Keratinocyte (primary cell): ENCODE data around the gene B3GLCT. TPM values are rescaled to one million over a fixed set of nuclear protein-coding genes. Genes with fewer than 3 reads are reported as not detected.

Source experiments
- DNase-seq: peaks from one replicate; pipeline ENCODE4 v3.0.0-alpha.2; 2011; ENCODE audit warnings: low read depth, missing footprints, low spot score
- FAIRE-seq: peaks from 2 replicates; lab custom pipeline; 2011; peaks lifted over from hg19 to GRCh38; lab: Jason Lieb, UNC
- H2AFZ ChIP-seq: 2 replicates; pipeline ENCODE4 v1.6.0; 2012; ENCODE audit warnings: low read length, control low read depth, inconsistent platforms; ENCODE audit not compliant: control insufficient read depth
- H3K27ac ChIP-seq: 2 replicates; pipeline ENCODE4 v1.5.1; 2011; ENCODE audit warnings: low read length; ENCODE audit not compliant: control insufficient read depth, insufficient read depth
- H3K27me3 ChIP-seq: 3 replicates; pipeline ENCODE4 v1.6.0; 2011; ENCODE audit warnings: low read length; ENCODE audit not compliant: control insufficient read depth, insufficient read depth; ENCODE audit errors: extremely low read depth
- H3K36me3 ChIP-seq, 2 experiments: 2 replicates in 1 of 2; 3 replicates in 1 of 2; pipeline ENCODE4 v1.5.1; 2011; ENCODE audit warnings: low read length in 2 of 2, mild to moderate bottlenecking in 1 of 2; ENCODE audit not compliant: control insufficient read depth in 2 of 2, insufficient read depth in 2 of 2; ENCODE audit errors: extremely low read depth in 1 of 2
- H3K4me1 ChIP-seq: 3 replicates; pipeline ENCODE4 v1.5.1; 2011; ENCODE audit warnings: low read length; ENCODE audit not compliant: control insufficient read depth, insufficient read depth; ENCODE audit errors: extremely low read depth
- H3K4me2 ChIP-seq: 3 replicates; pipeline ENCODE4 v1.6.0; 2011; ENCODE audit warnings: low read depth, low read length; ENCODE audit not compliant: control insufficient read depth, insufficient read depth; ENCODE audit errors: extremely low read depth
- H3K4me3 ChIP-seq, 3 experiments: fragments of 200-600 bp in 1 of 3; sonication (generic) in 1 of 3; 2 replicates in 2 of 3; 3 replicates in 1 of 3; pipeline ENCODE4 v1.5.1; 2011 to 2016; ENCODE audit warnings: low read length in 3 of 3, mild to moderate bottlenecking in 3 of 3, control low read depth in 2 of 3, inconsistent platforms in 1 of 3, low read depth in 1 of 3, mixed read lengths in 1 of 3, mixed run types in 1 of 3, moderate library complexity in 1 of 3; ENCODE audit not compliant: control insufficient read depth in 2 of 3, insufficient read depth in 2 of 3; ENCODE audit errors: extremely low read depth in 1 of 3
- H3K79me2 ChIP-seq: 2 replicates; pipeline ENCODE4 v1.6.0; 2012; ENCODE audit warnings: low read length; ENCODE audit not compliant: control insufficient read depth, insufficient read depth
- H3K9ac ChIP-seq: 3 replicates; pipeline ENCODE4 v1.6.0; 2011; ENCODE audit warnings: low read length; ENCODE audit not compliant: control insufficient read depth, insufficient read depth; ENCODE audit errors: extremely low read depth
- H3K9me1 ChIP-seq: 3 replicates; pipeline ENCODE4 v1.6.0; 2011; ENCODE audit warnings: low read length; ENCODE audit not compliant: control insufficient read depth, insufficient read depth; ENCODE audit errors: extremely low read depth
- H3K9me3 ChIP-seq: 2 replicates; pipeline ENCODE4 v1.5.1; 2012; ENCODE audit warnings: low read depth, low read length; ENCODE audit not compliant: control insufficient read depth
- H4K20me1 ChIP-seq: 3 replicates; pipeline ENCODE4 v1.6.0; 2011; ENCODE audit warnings: low read length; ENCODE audit not compliant: control insufficient read depth, insufficient read depth; ENCODE audit errors: extremely low read depth
- CTCF ChIP-seq, 3 experiments: IDR thresholded peaks in 1 of 3; conservative IDR thresholded peaks in 1 of 3; optimal IDR thresholded peaks in 1 of 3; 2 replicates in 2 of 3; 3 replicates in 1 of 3; pipeline versions ENCODE3 to v1.5.1; 2011; ENCODE audit warnings: low read length in 3 of 3, mild to moderate bottlenecking in 3 of 3, moderate library complexity in 2 of 3, control low read depth in 1 of 3, inconsistent platforms in 1 of 3; ENCODE audit not compliant: insufficient read depth in 2 of 3; ENCODE audit errors: extremely low read depth in 1 of 3
- EZH2 ChIP-seq: IDR thresholded peaks from one replicate; pipeline ENCODE4 v1.6.1; 2012; ENCODE audit warnings: inconsistent platforms, mild to moderate bottlenecking, low read length, moderate library complexity
- dilution Hi-C: fragments of 300-500 bp; cut with MboI; formaldehyde crosslinking; loops from one replicate; pipeline ENCODE4 v1.7.0; 2020; ENCODE audit warnings: low sequenced_read_pairs; ENCODE audit not compliant: extremely low pct_ligation_motif_present
- polyA plus RNA-seq, 5 experiments: library from polyadenylated mRNA; depleted of rRNA in 3 of 5; stranded (reverse) in 3 of 5; stranded (forward) in 1 of 5; unstranded in 1 of 5; fragments of >200 nt; gene quantifications; 1 replicate in 1 of 5; 2 replicates in 3 of 5; 3 replicates in 1 of 5; pipeline versions ENCODE4 v1.2.1 to v1.2.3, GENCODE V29; 2011 to 2012; ENCODE audit warnings: missing spikeins in 2 of 5, low read depth in 1 of 5, low replicate concordance in 1 of 5

The B3GLCT gene
- polyA plus RNA-seq, 1 donor (not counting 4 experiments of a cell fraction or from before 2014, with no cell fraction given) = 4.4 TPM

GRCh38 chr13:31207661-31208552 is 8.1 kb downstream of the B3GLCT start:
- H3K4me3 ChIP-seq = no peak overlapping the region
- H3K9me3 ChIP-seq = no peaks in the 10 kb centered on the region
- H3K9ac ChIP-seq = no peak overlapping the region
- H3K27me3 ChIP-seq = no peaks in the 10 kb centered on the region
- H2AFZ ChIP-seq = peak overlapping the region; percentile 68
- dilution Hi-C loops = no loop called here
- FAIRE-seq (peak; percentile 20), DNase-seq (no peak)
- peaks cover 25% of the 10 kb centered on the region for H3K4me1 ChIP-seq
- H3K36me3 ChIP-seq = no peaks in the 10 kb centered on the region
- no peaks in the 10 kb centered on the region for H4K20me1 ChIP-seq
- peaks cover 1% of the 10 kb centered on the region for H3K79me2 ChIP-seq
- H3K9me1 ChIP-seq = no peaks in the 10 kb centered on the region
- TF ChIP-seq CTCF (optimal IDR thresholded peaks at IDR 0.05 in 1 of 3, IDR thresholded peaks at IDR 0.05 in 1 of 3, conservative IDR thresholded peaks at IDR 0.05 in 1 of 3; ENCODE audit: extremely low read depth in 1 of 3, insufficient read depth in 2 of 3, low read length in 3 of 3) = no peak
- no peak for TF ChIP-seq EZH2
- H3K4me2 ChIP-seq = peak overlapping the region; percentile 41
- H3K27ac ChIP-seq = no peak overlapping the region

GRCh38 chr13:31208559-31209122 is 8.9 kb downstream of the B3GLCT start:
- Histone ChIP-seq H3K27ac (no peak overlapping the region), H3K79me2 (peaks cover 2% of the 10 kb centered on the region), H4K20me1 (no peaks in the 10 kb centered on the region), H3K36me3 (no peaks in the 10 kb centered on the region), H3K27me3 (no peaks in the 10 kb centered on the region), H3K9me1 (no peaks in the 10 kb centered on the region), H3K9ac (no peak overlapping the region), H3K9me3 (no peaks in the 10 kb centered on the region), H3K4me2 (peak overlapping the region; percentile 41), H2AFZ (peak overlapping the region; percentile 68), H3K4me3 (no peak overlapping the region), H3K4me1 (peaks cover 23% of the 10 kb centered on the region)
- DNase-seq = no peak
- TF ChIP-seq CTCF (optimal IDR thresholded peaks at IDR 0.05 in 1 of 3, IDR thresholded peaks at IDR 0.05 in 1 of 3, conservative IDR thresholded peaks at IDR 0.05 in 1 of 3; ENCODE audit: extremely low read depth in 1 of 3, insufficient read depth in 2 of 3, low read length in 3 of 3) = no peak
- no peak for TF ChIP-seq EZH2
- FAIRE-seq = no peak
- dilution Hi-C loops = no loop called here
